ENCODE measurements around the gene CIB2.

The CIB2 gene

GRCh38 chr15:78107471-78107870, 23.8 kb downstream of the CIB2 start:
- DNase-seq (ENCODE audit: low read depth) = no peak

GRCh38 chr15:78105476-78106241, 25.6 kb downstream of the CIB2 start:
- DNase-seq (ENCODE audit: low read depth) = no peak

GRCh38 chr15:78104566-78105475, 26.4 kb downstream of the CIB2 start:
- DNase-seq (ENCODE audit: low read depth) = no peak

- DNase-seq (ENCODE audit: low read depth) = no peak
These were observed 27.1 kb downstream of the CIB2 start for GRCh38 chr15:78104119-78104479.

- no peak for DNase-seq (ENCODE audit: low read depth)
These were observed 27.7 kb downstream of the CIB2 start for GRCh38 chr15:78103406-78104118.

- DNase-seq (ENCODE audit: low read depth) = no peak
These were observed 28.5 kb downstream of the CIB2 start for GRCh38 chr15:78102741-78103140.

GRCh38 chr15:78102211-78102610, 29.0 kb downstream of the CIB2 start:
- no peak for DNase-seq (ENCODE audit: low read depth)

GRCh38 chr15:78101423-78102105, 29.7 kb downstream of the CIB2 start:
- no peak for DNase-seq (ENCODE audit: low read depth)

GRCh38 chr15:78100886-78101285, 30.4 kb downstream of the CIB2 start:
- no peak for DNase-seq (ENCODE audit: low read depth)

GRCh38 chr15:78098131-78098755, 33.0 kb downstream of the CIB2 start:
- DNase-seq (ENCODE audit: low read depth) = no peak

- DNase-seq (ENCODE audit: low read depth) = no peak
These were observed 33.6 kb downstream of the CIB2 start for GRCh38 chr15:78097667-78098066.

- peak; percentile 77 for DNase-seq (ENCODE audit: low read depth)
These were observed 37.8 kb downstream of the CIB2 start for GRCh38 chr15:78093242-78094020.

- DNase-seq (ENCODE audit: low read depth) = no peak
These were observed 38.8 kb downstream of the CIB2 start, which contains the start of gene SH2D7 for GRCh38 chr15:78092261-78093041. Gene SH2D7 (plus strand): TSS chr15:78092561. CDS start chr15:78092585, 24 bp downstream.

- no peak for DNase-seq (ENCODE audit: low read depth)
These were observed 40.7 kb downstream of the CIB2 start for GRCh38 chr15:78090422-78091063.

- no peak for DNase-seq (ENCODE audit: low read depth)
These were observed 42.5 kb downstream of the CIB2 start for GRCh38 chr15:78088773-78089080.

- DNase-seq (ENCODE audit: low read depth) = no peak
These were observed 43.1 kb downstream of the CIB2 start for GRCh38 chr15:78087951-78088772.

- no peak for DNase-seq (ENCODE audit: low read depth)
These were observed 45.3 kb downstream of the CIB2 start for GRCh38 chr15:78085928-78086327.

- no peak for DNase-seq (ENCODE audit: low read depth)
These were observed 46.8 kb downstream of the CIB2 start for GRCh38 chr15:78084449-78084750.

Measured in GM04504 (cell line).